PC-3 (cell line): ENCODE data around the gene MAMLD1. TPM values are rescaled to one million over a fixed set of nuclear protein-coding genes. Genes with fewer than 3 reads are reported as not detected.

Experiments used
- ATAC-seq: fragments of 200-7000 bp; cut with Tn5 transposase; 2 replicates; pipeline ENCODE4 v1.9.1; 2020; ENCODE audit warnings: mild to moderate bottlenecking, moderate library complexity
- BruUV-seq: library from RNA; stranded (reverse); fragments of 400-500 nt; replicated peaks from 2 replicates; lab custom pipeline; 2021; lab: Mats Ljungman, UMichigan
- CTCF ChIA-PET: fragments of 300-600 bp; sonication (Branson Sonifier 250); formaldehyde crosslinking; loops from one replicate; lab custom pipeline; 2022; ENCODE audit warnings: antibody characterized with exemption; lab: Charles Lee
- POLR2A ChIA-PET: fragments of 300-600 bp; sonication (Branson Sonifier 250); formaldehyde crosslinking; loops from one replicate; lab custom pipeline; 2022; ENCODE audit warnings: antibody characterized with exemption; ENCODE audit not compliant: unreplicated experiment; lab: Charles Lee
- DNase-seq: peaks from one replicate; pipeline ENCODE4 v3.0.0-alpha.2; 2015
- H2AFZ ChIP-seq: fragments of 300-600 bp; sonication (generic); 2 replicates; pipeline ENCODE4 v1.6.0; 2016; ENCODE audit warnings: antibody characterized with exemption, low read length
- H3F3A ChIP-seq: fragments of 300-600 bp; sonication (generic); one replicate; pipeline ENCODE4 v1.6.0; 2017; ENCODE audit warnings: antibody characterized with exemption, low read length, control low read depth, mild to moderate bottlenecking; ENCODE audit not compliant: unreplicated experiment
- H3K27ac ChIP-seq: fragments of 300-600 bp; sonication (generic); 2 replicates; pipeline ENCODE4 v1.5.1; 2016; ENCODE audit warnings: mild to moderate bottlenecking, low read length
- H3K27me3 ChIP-seq: fragments of 300-600 bp; sonication (generic); 2 replicates; pipeline ENCODE4 v1.6.1; 2016; ENCODE audit warnings: low read length, mixed read lengths
- H3K36me3 ChIP-seq: fragments of 300-600 bp; sonication (generic); 2 replicates; pipeline ENCODE4 v1.6.1; 2016; ENCODE audit warnings: low read depth, mixed run types, low read length, mixed read lengths
- H3K4me1 ChIP-seq: fragments of 300-600 bp; sonication (generic); 2 replicates; pipeline ENCODE4 v1.5.1; 2016; ENCODE audit warnings: low read length; ENCODE audit not compliant: insufficient read depth
- H3K4me2 ChIP-seq: fragments of 300-600 bp; sonication (generic); 2 replicates; pipeline ENCODE4 v1.6.0; 2016; ENCODE audit warnings: low read length
- H3K4me3 ChIP-seq: fragments of 300-600 bp; sonication (generic); 2 replicates; pipeline ENCODE4 v1.5.1; 2016; ENCODE audit warnings: mild to moderate bottlenecking, low read length, mixed read lengths
- H3K79me2 ChIP-seq: fragments of 300-600 bp; sonication (generic); 2 replicates; pipeline ENCODE4 v1.6.1; 2017; ENCODE audit warnings: low read length, mixed read lengths
- H3K9ac ChIP-seq: fragments of 300-600 bp; sonication (generic); 2 replicates; pipeline ENCODE4 v1.6.0; 2016; ENCODE audit warnings: mild to moderate bottlenecking, low read length
- H3K9me2 ChIP-seq: fragments of 300-600 bp; sonication (generic); replicated peaks from 2 replicates; pipeline ENCODE4 v1.6.1; 2016; ENCODE audit warnings: mixed run types, low read length, mixed read lengths
- H3K9me3 ChIP-seq: fragments of 300-600 bp; sonication (generic); 2 replicates; pipeline ENCODE4 v1.6.1; 2016; ENCODE audit warnings: low read length, mixed read lengths
- H4K20me1 ChIP-seq: fragments of 300-600 bp; sonication (generic); 2 replicates; pipeline ENCODE4 v1.6.1; 2016; ENCODE audit warnings: low read length, mixed read lengths
- CTCF ChIP-seq: fragments of 300-600 bp; sonication (generic); conservative IDR thresholded peaks from 2 replicates; pipeline ENCODE4 v1.5.1; 2017; ENCODE audit warnings: antibody characterized with exemption, low read depth, mild to moderate bottlenecking, low read length
- EZH2 ChIP-seq: fragments of 300-600 bp; sonication (generic); IDR thresholded peaks from one replicate; pipeline ENCODE4 v1.6.1; 2017; ENCODE audit warnings: antibody characterized with exemption, mild to moderate bottlenecking, low read length; ENCODE audit not compliant: unreplicated experiment
- EZH2phosphoT487 ChIP-seq: fragments of 300-600 bp; sonication (generic); IDR thresholded peaks from 2 replicates; pipeline ENCODE4 v1.6.1; 2018; ENCODE audit warnings: mild to moderate bottlenecking, antibody characterized with exemption, low read length, borderline replicate concordance
- intact Hi-C: fragments of 100-400 bp; cut with micrococcal nuclease; formaldehyde crosslinking; loops from 2 replicates; pipeline ENCODE4 v1.9.0; 2023
- total RNA-seq: library from RNA; depleted of rRNA; stranded (reverse); fragments of >200 nt; gene quantifications from 2 replicates; pipeline ENCODE4 v1.2.3, GENCODE V29; 2014

MAMLD1 gene
- total RNA-seq, 1 experiment from 2014 or later = 2.8 TPM

GRCh38 chrX:150476164-150476699 lies 113.1 kb downstream of the MAMLD1 start:
- no peak overlapping the region for H3K27ac ChIP-seq
- no peak for TF ChIP-seq CTCF
- no peak for TF ChIP-seq EZH2phosphoT487
- TF ChIP-seq EZH2 = no peak
- DNase-seq (no peak), ATAC-seq (no peak)
- H3K27me3 ChIP-seq = no peaks in the 10 kb centered on the region
- H4K20me1 ChIP-seq = no peaks in the 10 kb centered on the region
- no peak overlapping the region for H2AFZ ChIP-seq
- no peak overlapping the region for H3K9ac ChIP-seq
- no peaks in the 10 kb centered on the region for H3K79me2 ChIP-seq
- no TSS peak for BruUV-seq
- no peaks in the 10 kb centered on the region for H3K9me2 ChIP-seq
- no peaks in the 10 kb centered on the region for H3K9me3 ChIP-seq
- H3F3A ChIP-seq = no peaks in the 10 kb centered on the region
- intact Hi-C loops = loop anchor here (5.0 kb wide), 1 partner anchor 214 kb away; no protein-coding TSS in a partner anchor
- H3K4me1 ChIP-seq = no peaks in the 10 kb centered on the region
- ChIA-PET POLR2A (no interaction called here), CTCF (no interaction called here)
- no peaks in the 10 kb centered on the region for H3K36me3 ChIP-seq
- no peak overlapping the region for H3K4me3 ChIP-seq
- H3K4me2 ChIP-seq = no peak overlapping the region

GRCh38 chrX:150477371-150477770 lies 114.3 kb downstream of the MAMLD1 start:
- CTCF ChIA-PET = no interaction called here
- H3K9ac ChIP-seq = no peak overlapping the region
- H3K36me3 ChIP-seq = no peaks in the 10 kb centered on the region
- no peaks in the 10 kb centered on the region for H3K79me2 ChIP-seq
- no peak overlapping the region for H3K4me2 ChIP-seq
- intact Hi-C loops = loop anchor here (5.0 kb wide), 1 partner anchor 215 kb away; no protein-coding TSS in a partner anchor
- H2AFZ ChIP-seq = no peak overlapping the region
- no peak overlapping the region for H3K4me3 ChIP-seq
- H3K9me3 ChIP-seq = no peaks in the 10 kb centered on the region
- DNase-seq = no peak
- no peaks in the 10 kb centered on the region for H3K9me2 ChIP-seq
- H3K27ac ChIP-seq = no peak overlapping the region
- H3K27me3 ChIP-seq = no peaks in the 10 kb centered on the region
- no TSS peak for BruUV-seq
- H3K4me1 ChIP-seq = peaks cover 4% of the 10 kb centered on the region
- POLR2A ChIA-PET = no interaction called here
- no peaks in the 10 kb centered on the region for H4K20me1 ChIP-seq
- TF ChIP-seq EZH2phosphoT487 (no peak), EZH2 (no peak), CTCF (no peak)
- no peaks in the 10 kb centered on the region for H3F3A ChIP-seq
- ATAC-seq = no peak
